ENCODE data around the gene UNC5A.

UNC5A gene

GRCh38 chr5:176882567-176882903 lies 72.2 kb downstream of the UNC5A start:
- H3K4me1 ChIP-seq (ENCODE audit: insufficient read depth, low read length), result peaks cover 2% of the 10 kb centered on the region; the same call in 1 of the 2 replicates
- H3K9ac ChIP-seq (ENCODE audit: low read depth, low read length), result no peak overlapping the region
- no peak overlapping the region for H3K4me3 ChIP-seq (ENCODE audit: low read depth in 1 of 2, low read length in 2 of 2)
- no peak overlapping the region for H3K4me2 ChIP-seq (ENCODE audit: insufficient read depth, low read length)
- H3K27ac ChIP-seq (ENCODE audit: low read length), result no peak overlapping the region
- H3K79me2 ChIP-seq (ENCODE audit: insufficient read depth, low read length), result no peaks in the 10 kb centered on the region
- peaks cover 3% of the 10 kb centered on the region; the same call in 1 of the 2 replicates for H4K20me1 ChIP-seq (ENCODE audit: insufficient read depth, low read length)
- no peak overlapping the region for H2AFZ ChIP-seq (ENCODE audit: low read depth, low read length)
- ATAC-seq (ENCODE audit: insufficient read depth, low read depth), result no peak
- no peak for TF ChIP-seq EZH2 (IDR thresholded peaks at IDR 0.05; ENCODE audit: borderline replicate concordance, low read depth, low read length, severe bottlenecking)
- TF ChIP-seq, protein P1, sequence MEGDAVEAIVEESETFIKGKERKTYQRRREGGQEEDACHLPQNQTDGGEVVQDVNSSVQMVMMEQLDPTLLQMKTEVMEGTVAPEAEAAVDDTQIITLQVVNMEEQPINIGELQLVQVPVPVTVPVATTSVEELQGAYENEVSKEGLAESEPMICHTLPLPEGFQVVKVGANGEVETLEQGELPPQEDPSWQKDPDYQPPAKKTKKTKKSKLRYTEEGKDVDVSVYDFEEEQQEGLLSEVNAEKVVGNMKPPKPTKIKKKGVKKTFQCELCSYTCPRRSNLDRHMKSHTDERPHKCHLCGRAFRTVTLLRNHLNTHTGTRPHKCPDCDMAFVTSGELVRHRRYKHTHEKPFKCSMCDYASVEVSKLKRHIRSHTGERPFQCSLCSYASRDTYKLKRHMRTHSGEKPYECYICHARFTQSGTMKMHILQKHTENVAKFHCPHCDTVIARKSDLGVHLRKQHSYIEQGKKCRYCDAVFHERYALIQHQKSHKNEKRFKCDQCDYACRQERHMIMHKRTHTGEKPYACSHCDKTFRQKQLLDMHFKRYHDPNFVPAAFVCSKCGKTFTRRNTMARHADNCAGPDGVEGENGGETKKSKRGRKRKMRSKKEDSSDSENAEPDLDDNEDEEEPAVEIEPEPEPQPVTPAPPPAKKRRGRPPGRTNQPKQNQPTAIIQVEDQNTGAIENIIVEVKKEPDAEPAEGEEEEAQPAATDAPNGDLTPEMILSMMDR (IDR thresholded peaks at IDR 0.05; ENCODE audit: borderline replicate concordance, extremely low read depth, low read length, poor library complexity, severe bottlenecking), result no peak
- H3K9me3 ChIP-seq (ENCODE audit: insufficient read depth, low read length, severe bottlenecking), result no peaks in the 10 kb centered on the region
- H3K27me3 ChIP-seq (ENCODE audit: insufficient read depth, low read length, poor library complexity), result peaks cover under 1% of the 10 kb centered on the region
- H3K36me3 ChIP-seq (ENCODE audit: insufficient read depth, low read length), result no peaks in the 10 kb centered on the region
- no peak for DNase-seq

GRCh38 chr5:176883700-176884570 lies 73.6 kb downstream of the UNC5A start:
- Histone ChIP-seq H3K4me2 (ENCODE audit: insufficient read depth, low read length) (no peak overlapping the region), H3K4me1 (ENCODE audit: insufficient read depth, low read length) (no peaks in the 10 kb centered on the region), H3K9ac (ENCODE audit: low read depth, low read length) (no peak overlapping the region), H3K27me3 (ENCODE audit: insufficient read depth, low read length, poor library complexity) (no peaks in the 10 kb centered on the region), H3K9me3 (ENCODE audit: insufficient read depth, low read length, severe bottlenecking) (no peaks in the 10 kb centered on the region), H2AFZ (ENCODE audit: low read depth, low read length) (no peak overlapping the region), H3K79me2 (ENCODE audit: insufficient read depth, low read length) (no peaks in the 10 kb centered on the region), H3K4me3 (ENCODE audit: low read depth in 1 of 2, low read length in 2 of 2) (no peak overlapping the region), H3K27ac (ENCODE audit: low read length) (no peak overlapping the region), H3K36me3 (ENCODE audit: insufficient read depth, low read length) (no peaks in the 10 kb centered on the region), H4K20me1 (ENCODE audit: insufficient read depth, low read length) (peaks cover 3% of the 10 kb centered on the region; the same call in 1 of the 2 replicates)
- ATAC-seq (ENCODE audit: insufficient read depth, low read depth) (no peak), DNase-seq (no peak)
- TF ChIP-seq, protein P1 (IDR thresholded peaks at IDR 0.05; ENCODE audit: borderline replicate concordance, extremely low read depth, low read length, poor library complexity, severe bottlenecking), result no peak
- no peak for TF ChIP-seq EZH2 (IDR thresholded peaks at IDR 0.05; ENCODE audit: borderline replicate concordance, low read depth, low read length, severe bottlenecking)

- Histone ChIP-seq H2AFZ (ENCODE audit: low read depth, low read length) (no peak overlapping the region), H3K4me1 (ENCODE audit: insufficient read depth, low read length) (no peaks in the 10 kb centered on the region), H3K4me2 (ENCODE audit: insufficient read depth, low read length) (no peak overlapping the region), H3K4me3 (ENCODE audit: low read depth in 1 of 2, low read length in 2 of 2) (no peak overlapping the region), H4K20me1 (ENCODE audit: insufficient read depth, low read length) (peaks cover 3% of the 10 kb centered on the region; the same call in 1 of the 2 replicates), H3K27ac (ENCODE audit: low read length) (no peak overlapping the region), H3K79me2 (ENCODE audit: insufficient read depth, low read length) (no peaks in the 10 kb centered on the region), H3K36me3 (ENCODE audit: insufficient read depth, low read length) (no peaks in the 10 kb centered on the region), H3K9ac (ENCODE audit: low read depth, low read length) (no peak overlapping the region), H3K27me3 (ENCODE audit: insufficient read depth, low read length, poor library complexity) (no peaks in the 10 kb centered on the region), H3K9me3 (ENCODE audit: insufficient read depth, low read length, severe bottlenecking) (no peaks in the 10 kb centered on the region)
- ATAC-seq (ENCODE audit: insufficient read depth, low read depth) (no peak), DNase-seq (no peak)
- TF ChIP-seq, protein P1 (IDR thresholded peaks at IDR 0.05; ENCODE audit: borderline replicate concordance, extremely low read depth, low read length, poor library complexity, severe bottlenecking), result no peak
- no peak for TF ChIP-seq EZH2 (IDR thresholded peaks at IDR 0.05; ENCODE audit: borderline replicate concordance, low read depth, low read length, severe bottlenecking)
Observed at GRCh38 chr5:176884571-176884890, 74.2 kb downstream of the UNC5A start.
